GM12873 (cell line): ENCODE data around the gene N4BP2L2.

Experiments
- TF ChIP-seq, protein P1 (sequence below): IDR thresholded peaks from 2 replicates; pipeline ENCODE4 v1.5.1; 2012; ENCODE audit warnings: low read depth, mild to moderate bottlenecking, moderate library complexity, low read length, control low read depth; ENCODE audit not compliant: insufficient read depth; ENCODE audit errors: missing control alignments

Gene N4BP2L2

DNA sequence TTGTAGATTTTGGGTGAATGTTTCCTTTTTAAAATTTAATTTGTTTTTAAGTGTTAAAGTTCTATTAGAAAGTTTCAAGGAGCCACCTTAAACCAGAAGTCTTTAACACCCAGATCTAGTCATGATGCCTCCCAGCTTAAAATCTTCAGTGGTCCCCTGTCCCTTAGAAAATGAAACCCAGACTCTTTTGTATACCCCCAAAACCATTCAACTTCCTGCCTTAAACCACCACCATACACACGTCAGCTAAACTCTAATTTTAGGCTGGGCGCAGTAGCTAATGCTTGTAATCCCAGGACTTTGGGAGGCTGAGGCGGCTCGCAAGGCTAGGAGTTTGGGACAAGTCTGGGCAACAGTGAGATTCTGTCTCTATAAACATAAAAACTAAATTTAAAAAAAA is 148.5 kb downstream of the N4BP2L2 start:
- TF ChIP-seq, protein P1, sequence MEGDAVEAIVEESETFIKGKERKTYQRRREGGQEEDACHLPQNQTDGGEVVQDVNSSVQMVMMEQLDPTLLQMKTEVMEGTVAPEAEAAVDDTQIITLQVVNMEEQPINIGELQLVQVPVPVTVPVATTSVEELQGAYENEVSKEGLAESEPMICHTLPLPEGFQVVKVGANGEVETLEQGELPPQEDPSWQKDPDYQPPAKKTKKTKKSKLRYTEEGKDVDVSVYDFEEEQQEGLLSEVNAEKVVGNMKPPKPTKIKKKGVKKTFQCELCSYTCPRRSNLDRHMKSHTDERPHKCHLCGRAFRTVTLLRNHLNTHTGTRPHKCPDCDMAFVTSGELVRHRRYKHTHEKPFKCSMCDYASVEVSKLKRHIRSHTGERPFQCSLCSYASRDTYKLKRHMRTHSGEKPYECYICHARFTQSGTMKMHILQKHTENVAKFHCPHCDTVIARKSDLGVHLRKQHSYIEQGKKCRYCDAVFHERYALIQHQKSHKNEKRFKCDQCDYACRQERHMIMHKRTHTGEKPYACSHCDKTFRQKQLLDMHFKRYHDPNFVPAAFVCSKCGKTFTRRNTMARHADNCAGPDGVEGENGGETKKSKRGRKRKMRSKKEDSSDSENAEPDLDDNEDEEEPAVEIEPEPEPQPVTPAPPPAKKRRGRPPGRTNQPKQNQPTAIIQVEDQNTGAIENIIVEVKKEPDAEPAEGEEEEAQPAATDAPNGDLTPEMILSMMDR = no peak

DNA sequence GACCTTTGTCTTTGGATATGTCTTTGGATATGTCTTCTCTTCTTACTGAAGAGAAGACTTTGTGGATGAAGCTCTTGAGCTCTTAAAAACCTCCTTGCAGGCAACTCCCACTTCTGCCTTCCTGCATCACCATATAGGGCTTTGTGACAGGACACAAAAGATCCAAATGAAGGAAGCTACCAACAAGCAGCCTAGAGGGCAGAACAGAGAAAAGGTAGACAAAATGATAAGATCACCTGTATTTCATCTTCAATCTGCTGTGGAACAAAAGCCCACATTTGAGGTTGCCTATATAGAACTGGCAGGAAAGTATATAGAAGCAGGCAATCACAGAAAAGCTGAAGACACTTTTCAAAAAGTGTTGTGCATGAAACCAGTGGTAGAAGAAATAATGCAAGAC is 153.2 kb downstream of the N4BP2L2 start:
- TF ChIP-seq, protein P1 = no peak

DNA sequence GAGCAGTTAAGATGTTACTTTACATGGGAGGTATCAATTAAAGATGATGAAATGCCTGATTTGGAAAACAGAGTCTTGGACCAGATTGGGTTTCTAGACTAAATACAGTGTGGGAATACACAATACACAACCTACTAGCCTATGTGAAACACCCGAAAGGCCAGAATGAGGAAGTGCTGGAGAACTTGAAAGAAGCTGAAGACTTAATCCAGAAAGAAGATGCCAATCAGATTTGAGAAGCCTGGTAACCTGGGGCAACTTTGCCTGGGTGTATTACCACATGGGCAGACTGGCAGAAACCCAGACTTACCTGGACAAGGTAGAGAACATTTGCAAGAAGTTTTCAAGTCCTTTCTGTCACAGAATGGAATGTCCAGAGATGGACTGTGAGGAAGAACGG is 153.9 kb downstream of the N4BP2L2 start:
- TF ChIP-seq, protein P1 = no peak

DNA sequence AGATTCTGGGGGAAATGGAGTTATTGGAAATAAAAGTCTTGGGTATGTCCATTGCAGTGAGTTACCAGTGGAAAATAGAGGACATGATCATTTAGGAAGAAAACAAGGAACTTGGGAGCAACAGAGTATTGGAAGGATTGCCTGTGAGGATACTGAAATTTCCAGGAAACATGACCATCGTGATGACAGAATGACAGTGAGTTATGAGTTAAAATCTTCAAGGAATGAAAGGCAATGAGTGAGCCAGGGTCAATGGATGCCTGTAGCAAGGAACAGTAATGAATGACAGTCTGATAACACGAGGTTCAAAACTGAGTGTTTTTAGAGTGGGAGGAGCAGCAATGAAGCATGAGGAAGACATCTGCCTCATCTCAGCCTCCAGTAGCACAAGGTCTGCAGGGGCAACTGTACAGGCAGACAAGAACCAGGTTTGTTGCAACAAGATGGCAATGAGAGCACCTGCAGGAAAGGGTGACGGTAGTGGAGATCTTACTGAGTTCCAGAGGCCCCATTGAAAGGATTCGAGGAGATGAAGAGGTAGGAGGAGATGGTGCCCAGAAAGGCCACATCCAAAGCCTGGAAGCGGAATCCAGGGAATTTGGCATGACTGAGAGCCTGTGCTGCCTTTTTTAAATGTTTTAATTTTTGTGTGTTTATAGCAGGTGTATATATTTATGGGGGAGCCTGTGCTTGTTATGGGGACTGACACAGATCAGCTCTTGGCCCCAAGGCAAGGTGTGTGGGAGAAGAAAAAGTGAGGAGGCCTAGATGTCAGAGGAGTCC is 154.6 kb downstream of the N4BP2L2 start:
- TF ChIP-seq, protein P1 = no peak
